Right lung (tissue), 5 donors: ENCODE measurements around the gene TOMM7. TPM values are rescaled to one million over a fixed set of nuclear protein-coding genes. Genes with fewer than 3 reads are reported as not detected.
"Not testable (repeated sequence)": the region's sequence is repeated elsewhere in the genome, so short reads cannot be mapped to it uniquely, and the experiment has no call there.

Experiments
- DNase-seq, 2 donors: peaks; one replicate each; pipeline ENCODE4 v3.0.0-alpha.2; 2013
- polyA plus RNA-seq, 5 donors: library from polyadenylated mRNA; unstranded; fragments of 120-200 nt; gene quantifications; one replicate each; pipeline versions ENCODE4 v1.2.1 to v1.2.3, GENCODE V29; 2013; ENCODE audit warnings: inconsistent platforms in 1 of 5, low replicate concordance in 1 of 5; ENCODE audit not compliant: insufficient read length in 5 of 5, insufficient read depth in 1 of 5

TOMM7 gene
- polyA plus RNA-seq, 5 donors: 475 to 581 (median 500) TPM

DNA sequence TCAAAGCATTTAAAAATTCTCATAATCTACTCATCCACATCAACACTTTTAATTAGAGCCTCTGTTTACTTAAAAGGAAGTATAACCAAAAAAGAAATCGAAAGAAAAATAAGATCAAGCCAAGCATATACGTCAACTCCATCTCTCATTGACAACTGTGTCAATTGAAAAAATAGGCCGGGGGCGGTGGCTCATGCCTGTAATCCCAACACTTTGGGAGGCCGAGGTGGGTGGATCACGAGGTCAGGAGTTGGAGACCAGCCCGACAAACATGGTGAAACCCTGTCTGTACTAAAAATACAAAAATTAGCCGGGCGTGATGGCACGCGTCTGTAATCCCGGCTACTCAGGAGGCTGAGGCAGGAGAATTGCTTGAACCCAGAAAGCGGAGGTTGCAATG is 32.0 kb downstream of the TOMM7 start:
- not testable (repeated sequence) for DNase-seq

DNA sequence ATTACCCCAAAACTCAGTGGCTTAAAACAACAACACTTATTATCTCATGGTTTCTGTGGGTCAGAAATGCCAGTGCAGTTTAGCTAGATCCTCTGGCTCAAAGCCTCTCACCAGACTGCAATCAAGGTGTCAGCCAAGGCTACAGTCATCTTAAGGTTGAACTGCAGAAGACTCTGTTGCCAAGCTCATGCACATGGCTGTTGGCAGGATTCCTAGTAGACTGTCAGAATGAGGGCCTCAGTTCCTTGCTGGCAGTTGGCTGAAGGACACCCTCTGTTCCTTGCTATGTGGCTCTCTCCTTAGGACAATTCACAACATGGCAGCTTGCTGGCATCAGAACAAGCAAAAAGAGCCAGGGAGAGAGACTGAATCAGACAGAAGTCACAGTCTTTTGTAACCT is 34.7 kb downstream of the TOMM7 start:
- DNase-seq: no peak

GRCh38 chr7:22786290-22786932 is 36.2 kb downstream of the TOMM7 start:
- DNase-seq: no peak

- DNase-seq: no peak
These were observed 38.3 kb downstream of the TOMM7 start for GRCh38 chr7:22784346-22784745.

GRCh38 chr7:22783421-22783820 is 39.2 kb downstream of the TOMM7 start:
- DNase-seq: no peak

DNA sequence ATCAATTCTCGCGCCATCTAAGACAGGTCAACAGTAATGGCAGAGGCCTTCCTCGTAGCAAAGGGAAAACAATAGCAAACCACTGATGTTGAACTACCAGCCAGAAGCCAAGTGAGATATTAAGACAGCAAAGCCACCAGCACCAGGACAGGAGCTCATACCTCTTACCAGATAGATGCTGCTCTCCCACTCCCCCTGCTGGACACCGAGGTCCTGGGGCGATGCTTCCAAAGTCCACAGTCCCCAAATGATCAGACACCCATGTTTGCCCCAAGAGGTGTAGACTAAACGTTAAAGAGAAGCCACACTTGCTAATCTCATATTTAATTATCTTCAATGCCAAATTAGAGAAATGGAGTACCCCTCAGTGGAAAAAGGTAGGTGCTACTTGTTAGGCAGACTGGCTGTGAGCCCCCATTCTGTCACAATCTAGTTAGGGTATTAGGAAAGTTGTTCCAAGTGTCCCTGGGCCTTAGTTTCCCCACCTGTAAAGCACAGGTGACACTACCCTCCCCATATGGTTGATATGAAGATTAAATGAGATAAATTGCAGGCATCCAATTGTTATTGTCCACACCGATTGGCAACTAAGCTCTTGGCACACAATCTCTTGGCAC is 39.9 kb downstream of the TOMM7 start:
- DNase-seq: no peak

DNA sequence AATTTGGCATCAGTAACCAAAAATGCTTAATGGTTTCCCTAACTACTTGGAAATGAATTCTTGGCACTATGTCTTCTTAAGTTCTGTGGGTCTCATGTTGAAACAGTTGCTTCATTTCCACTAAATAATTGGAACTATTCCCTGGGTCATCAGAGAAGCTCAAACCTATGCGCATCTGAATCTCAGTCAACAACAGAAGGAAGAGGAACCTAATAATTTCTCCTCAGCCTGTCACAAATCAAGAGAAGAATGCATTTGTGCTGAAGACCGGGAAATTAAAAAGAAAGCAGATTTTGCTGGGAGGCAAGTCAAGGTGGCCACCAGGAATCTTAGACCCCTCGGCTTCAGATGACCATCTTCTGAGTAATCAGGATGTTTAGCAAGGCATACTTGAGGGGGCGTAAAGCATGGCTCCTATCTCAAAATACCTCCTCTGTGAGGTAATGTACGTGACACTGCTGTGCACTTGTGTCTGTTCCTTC is 41.4 kb downstream of the TOMM7 start:
- DNase-seq: peak; percentile 51 to 61

DNA sequence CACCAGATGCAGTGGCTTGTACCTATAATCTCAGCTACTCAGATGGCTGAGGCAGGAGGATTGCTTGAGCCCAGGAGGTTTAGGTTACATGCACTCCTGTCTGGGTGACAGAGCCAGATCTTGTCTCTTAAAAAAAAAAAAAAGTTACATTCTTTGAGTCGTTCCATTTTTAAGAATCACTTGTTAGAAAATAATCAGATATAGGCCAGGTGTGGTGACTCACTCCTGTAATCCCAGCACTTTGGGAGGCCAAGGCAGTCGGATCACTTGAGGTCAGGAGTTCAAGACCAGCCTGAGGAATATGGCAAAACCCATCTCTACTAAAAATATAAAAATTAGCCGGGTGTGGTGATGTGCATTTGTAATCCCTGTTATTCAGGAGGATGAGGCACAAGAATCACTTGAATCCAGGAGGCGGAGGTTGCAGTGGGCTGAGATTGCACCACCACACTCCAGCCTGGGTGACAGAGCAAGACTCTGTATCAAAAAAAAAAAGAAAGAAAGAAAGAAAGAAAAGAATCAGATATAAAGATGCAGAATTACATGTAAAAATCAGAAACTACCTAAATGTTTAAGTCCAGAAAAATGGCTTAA is 42.8 kb downstream of the TOMM7 start:
- not testable (repeated sequence) for DNase-seq

DNA sequence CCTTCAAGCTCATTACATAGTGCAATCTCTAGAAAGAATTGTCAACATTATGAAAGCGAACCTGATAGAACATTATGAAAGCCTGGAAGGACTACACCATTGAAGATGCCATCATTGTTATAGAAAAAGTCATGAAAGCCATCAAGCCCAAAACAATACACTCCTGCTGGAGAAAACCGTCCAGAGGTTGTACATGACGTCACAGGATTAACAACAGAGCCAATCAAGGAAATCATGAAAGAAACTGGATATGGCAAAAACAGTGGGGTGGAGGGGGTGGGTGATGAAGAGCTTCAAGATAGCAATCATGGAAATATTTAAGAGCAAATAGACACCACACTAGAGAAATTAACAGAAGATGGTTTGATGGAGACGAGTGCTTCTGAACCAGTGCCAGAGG is 45.7 kb downstream of the TOMM7 start:
- no peak for DNase-seq

DNA sequence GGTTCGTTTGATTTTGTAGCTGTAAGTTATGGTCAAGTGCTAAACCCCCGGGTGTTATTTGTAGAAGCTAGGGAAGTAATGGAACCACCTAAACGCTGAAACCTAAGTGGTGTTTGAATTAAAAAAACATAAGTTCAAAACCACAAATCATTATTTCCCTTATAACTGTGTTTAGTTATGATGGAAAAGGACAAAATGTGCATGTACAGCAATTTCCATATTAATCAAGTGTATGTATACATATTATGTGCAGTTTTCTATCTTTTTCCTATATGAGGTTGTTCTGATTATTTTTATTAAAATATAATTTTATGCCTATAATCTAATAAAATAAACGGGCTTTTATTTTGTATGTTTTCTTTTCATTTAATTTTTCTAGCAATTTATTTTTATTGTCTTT is 49.8 kb downstream of the TOMM7 start:
- no peak for DNase-seq

DNA sequence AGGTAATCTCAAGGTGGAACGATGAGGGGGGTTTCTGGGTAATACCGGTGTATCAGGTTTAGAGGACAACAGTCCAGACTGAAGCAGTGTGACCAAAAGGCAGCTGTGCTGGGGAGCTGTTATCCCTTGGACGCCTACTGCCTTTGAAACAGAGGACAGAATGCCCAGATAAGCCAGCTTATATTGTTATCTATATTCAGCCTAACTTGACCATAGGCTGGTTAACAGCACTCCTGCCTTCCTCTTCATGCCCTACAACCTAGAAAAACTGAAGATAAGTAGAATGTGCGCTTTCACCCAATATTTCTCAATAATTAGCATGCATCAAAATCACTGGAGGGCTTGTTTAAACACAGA is 50.8 kb downstream of the TOMM7 start:
- no peak for DNase-seq

DNA sequence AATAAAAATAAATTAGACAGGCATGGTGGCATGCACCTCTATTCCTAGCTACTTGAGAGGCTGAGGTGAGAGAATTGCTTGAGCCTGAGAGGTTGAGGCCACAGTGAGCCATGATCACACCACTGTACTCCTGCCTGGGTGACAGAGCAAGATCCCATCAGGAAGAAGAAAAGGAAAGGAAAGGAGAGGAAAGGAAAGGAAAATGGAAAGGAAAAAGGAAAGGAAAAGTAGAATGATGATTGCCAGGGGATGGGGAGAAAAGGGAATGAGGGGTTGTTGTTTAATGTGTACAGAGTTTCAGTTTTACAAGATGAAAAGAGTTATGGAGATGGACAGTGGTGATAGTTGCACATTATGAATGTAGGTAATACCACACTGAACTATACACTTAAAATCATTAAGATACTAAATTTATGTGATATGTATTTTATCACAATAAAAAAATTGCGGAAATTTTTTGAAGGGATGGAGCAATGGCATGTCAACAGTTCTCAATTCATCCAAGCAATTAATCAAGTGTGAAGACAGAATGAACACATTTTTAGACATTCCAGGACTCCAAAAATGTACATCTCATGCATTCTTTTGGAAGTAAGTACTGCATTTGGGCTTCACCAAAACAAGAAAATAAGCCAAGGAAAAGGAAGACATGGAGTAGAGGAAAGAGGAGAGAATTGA is 51.3 kb downstream of the TOMM7 start:
- DNase-seq: no peak

DNA sequence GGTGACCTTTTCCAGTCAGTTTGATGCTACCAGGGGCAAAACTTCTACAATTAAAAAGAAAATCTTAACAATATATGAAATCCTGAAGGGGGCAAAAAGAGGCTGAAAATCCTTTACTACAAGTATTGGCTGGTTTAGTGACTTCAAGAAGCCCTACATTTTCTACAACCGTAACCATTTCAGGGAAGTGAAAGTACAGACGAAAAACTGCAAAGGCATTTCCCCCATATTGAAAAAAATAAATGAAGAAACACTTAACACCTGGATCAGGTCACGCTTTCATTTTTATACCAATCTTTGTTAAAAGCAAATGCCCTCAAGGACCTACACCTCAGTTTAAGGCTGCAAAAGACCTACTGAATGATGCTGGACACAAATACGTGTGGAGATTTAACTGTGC is 57.0 kb downstream of the TOMM7 start:
- DNase-seq: no peak

Other genes starting within 250 kb of the TOMM7 start
- gene IL6, start 95.6 kb downstream of the TOMM7 start, polyA plus RNA-seq: 1 to 10 TPM in 3 of 5 donors, under 1 TPM in 2; 0.52 to 4.8 (median 1.6) TPM
- gene HYCC1, start 191.3 kb upstream of the TOMM7 start, polyA plus RNA-seq: 10 to 100 TPM; 29.0 to 54.8 (median 42.4) TPM